ENCODE results near the gene CTTNBP2NL.

The CTTNBP2NL gene

GRCh38 chr1:112370996-112371395, 25.0 kb upstream of the CTTNBP2NL start:
- DNase-seq: no peak

DNA sequence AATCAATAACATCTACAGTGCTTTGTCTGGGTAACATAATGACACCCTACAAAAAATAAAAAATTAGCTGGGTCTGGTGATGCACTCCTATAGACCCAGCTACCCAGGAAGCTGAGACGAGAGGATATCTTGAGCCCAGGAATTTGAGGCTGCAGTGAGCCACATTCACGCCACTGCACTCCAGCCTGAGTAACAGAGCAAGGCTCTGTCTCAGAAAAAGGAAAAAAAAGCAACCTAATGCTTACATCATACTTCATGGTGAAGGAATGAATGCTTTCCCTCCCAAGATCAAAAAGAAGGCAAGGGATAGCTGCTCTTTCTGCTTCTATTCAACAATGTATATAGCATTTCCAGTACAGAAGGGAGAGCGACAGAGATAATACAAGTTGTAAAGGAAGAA, 24.2 kb upstream of the CTTNBP2NL start:
- TF ChIP-seq CTCF (IDR thresholded peaks at IDR 0.05; ENCODE audit: low read depth, low read length): no peak
- Histone ChIP-seq H3K27me3 (ENCODE audit: insufficient read depth, low read depth, severe bottlenecking) (no peaks in the 10 kb centered on the region), H3K9me3 (ENCODE audit: severe bottlenecking) (no peaks in the 10 kb centered on the region), H3K36me3 (no peaks in the 10 kb centered on the region), H3K27ac (no peak overlapping the region), H3K4me3 (ENCODE audit: low read depth, low read length) (no peak overlapping the region)
- no peak for DNase-seq

More at GRCh38 chr1:112370996-112371395, 25.0 kb upstream of the CTTNBP2NL start:
- no peak for TF ChIP-seq CTCF (IDR thresholded peaks at IDR 0.05; ENCODE audit: low read depth, low read length)
- Histone ChIP-seq H3K27ac (no peak overlapping the region), H3K4me3 (ENCODE audit: low read depth, low read length) (no peak overlapping the region), H3K36me3 (no peaks in the 10 kb centered on the region), H3K27me3 (ENCODE audit: insufficient read depth, low read depth, severe bottlenecking) (no peaks in the 10 kb centered on the region), H3K9me3 (ENCODE audit: severe bottlenecking) (no peaks in the 10 kb centered on the region)

GRCh38 chr1:112373806-112374205, 22.2 kb upstream of the CTTNBP2NL start:
- Histone ChIP-seq H3K36me3 (no peaks in the 10 kb centered on the region), H3K27me3 (ENCODE audit: insufficient read depth, low read depth, severe bottlenecking) (no peaks in the 10 kb centered on the region), H3K27ac (no peak overlapping the region), H3K4me3 (ENCODE audit: low read depth, low read length) (no peak overlapping the region), H3K9me3 (ENCODE audit: severe bottlenecking) (no peaks in the 10 kb centered on the region)
- DNase-seq: no peak
- TF ChIP-seq CTCF (IDR thresholded peaks at IDR 0.05; ENCODE audit: low read depth, low read length): no peak

DNA sequence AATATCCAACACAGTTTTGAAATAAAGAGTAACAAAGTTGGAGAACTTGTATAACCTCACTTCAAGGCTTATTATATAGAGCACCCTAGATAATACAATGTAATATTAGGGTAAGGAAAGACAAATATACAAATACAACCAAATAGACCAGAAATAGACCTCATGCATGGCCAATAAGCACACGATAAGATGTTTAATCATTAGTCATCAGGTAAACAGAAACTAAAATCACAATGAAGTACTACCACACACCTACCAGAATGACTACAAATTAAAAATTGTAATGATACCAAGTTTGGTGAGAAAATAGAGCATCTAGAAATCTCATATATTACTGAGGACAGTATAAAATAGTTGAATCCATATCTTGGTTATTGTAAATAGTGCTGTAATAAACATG, 20.3 kb upstream of the CTTNBP2NL start:
- H3K27me3 ChIP-seq (ENCODE audit: insufficient read depth, low read depth, severe bottlenecking): no peaks in the 10 kb centered on the region
- no peak overlapping the region for H3K4me3 ChIP-seq (ENCODE audit: low read depth, low read length)
- H3K27ac ChIP-seq: no peak overlapping the region
- no peaks in the 10 kb centered on the region for H3K36me3 ChIP-seq
- TF ChIP-seq CTCF (IDR thresholded peaks at IDR 0.05; ENCODE audit: low read depth, low read length): no peak
- H3K9me3 ChIP-seq (ENCODE audit: severe bottlenecking): no peaks in the 10 kb centered on the region
- DNase-seq: no peak

GRCh38 chr1:112380356-112380755, 15.7 kb upstream of the CTTNBP2NL start:
- DNase-seq: no peak
- H3K27me3 ChIP-seq (ENCODE audit: insufficient read depth, low read depth, severe bottlenecking): no peaks in the 10 kb centered on the region
- no peak overlapping the region for H3K27ac ChIP-seq
- H3K9me3 ChIP-seq (ENCODE audit: severe bottlenecking): no peaks in the 10 kb centered on the region
- no peak overlapping the region for H3K4me3 ChIP-seq (ENCODE audit: low read depth, low read length)
- no peaks in the 10 kb centered on the region for H3K36me3 ChIP-seq
- no peak for TF ChIP-seq CTCF (IDR thresholded peaks at IDR 0.05; ENCODE audit: low read depth, low read length)

- DNase-seq: no peak
- H3K27me3 ChIP-seq (ENCODE audit: insufficient read depth, low read depth, severe bottlenecking): no peaks in the 10 kb centered on the region
- no peak overlapping the region for H3K27ac ChIP-seq
- no peaks in the 10 kb centered on the region for H3K36me3 ChIP-seq
- H3K9me3 ChIP-seq (ENCODE audit: severe bottlenecking): no peaks in the 10 kb centered on the region
- no peak for TF ChIP-seq CTCF (IDR thresholded peaks at IDR 0.05; ENCODE audit: low read depth, low read length)
- H3K4me3 ChIP-seq (ENCODE audit: low read depth, low read length): no peak overlapping the region
These were observed 14.5 kb upstream of the CTTNBP2NL start for GRCh38 chr1:112381324-112382076.

Data from WERI-Rb-1 (cell line).